GM12878 (cell line): Measurements from ENCODE around the gene ASB4.

Experiments
- CTCF ChIP-seq, 3 experiments: IDR thresholded peaks in 2 of 3; conservative IDR thresholded peaks in 1 of 3; 2 replicates each; pipeline ENCODE4 v1.5.1; 2011; ENCODE audit warnings: low read depth in 3 of 3, low read length in 3 of 3, mild to moderate bottlenecking in 3 of 3, control low read depth in 2 of 3, moderate library complexity in 2 of 3, inconsistent platforms in 1 of 3, mixed read lengths in 1 of 3; ENCODE audit not compliant: control insufficient read depth in 2 of 3, insufficient read depth in 1 of 3; ENCODE audit errors: extremely low read depth in 1 of 3
- EGR1 ChIP-seq, 2 experiments: IDR thresholded peaks; 1 replicate in 1 of 2; 2 replicates in 1 of 2; pipeline ENCODE4 v1.6.1; 2011 to 2012; ENCODE audit warnings: low read depth in 2 of 2, low read length in 2 of 2, borderline replicate concordance in 1 of 2, mild to moderate bottlenecking in 1 of 2, moderate library complexity in 1 of 2
- EP300 ChIP-seq, 2 experiments: fragments of 150-350 bp in 1 of 2; IDR thresholded peaks; 2 replicates each; pipeline ENCODE4 v1.6.1; 2011 to 2012; ENCODE audit warnings: low read depth in 2 of 2, low read length in 2 of 2, borderline replicate concordance in 1 of 2, improper control_type of control experiment in 1 of 2, inconsistent platforms in 1 of 2; ENCODE audit not compliant: control insufficient read depth in 1 of 2
- HDAC2 ChIP-seq: fragments of 200-600 bp; sonication (generic); IDR thresholded peaks from 2 replicates; pipeline ENCODE4 v1.6.1; 2017
- MAX ChIP-seq: IDR thresholded peaks from 2 replicates; pipeline ENCODE4 v1.6.1; 2012; ENCODE audit warnings: low read depth, low read length, improper control_type of control experiment
- NFIC ChIP-seq: IDR thresholded peaks from 2 replicates; pipeline ENCODE4 v1.6.1; 2012; ENCODE audit warnings: low read depth, mild to moderate bottlenecking, inconsistent platforms, low read length, moderate library complexity
- PRDM15 ChIP-seq: fragments of 450-650 bp; formaldehyde crosslinking; IDR thresholded peaks from 2 replicates; pipeline ENCODE4 v1.4.0; 2020; ENCODE audit warnings: mild to moderate bottlenecking, moderate library complexity
- RELA ChIP-seq: fragments of 450-650 bp; IDR thresholded peaks from 2 replicates; pipeline ENCODE4 v1.8.0; 2014; ENCODE audit warnings: borderline replicate concordance; ENCODE audit not compliant: partially characterized antibody
- SIN3A ChIP-seq: IDR thresholded peaks from 2 replicates; pipeline ENCODE4 v1.6.1; 2012; ENCODE audit warnings: low read depth, low read length, improper control_type of control experiment
- ZBTB4 ChIP-seq: fragments of 450-650 bp; formaldehyde crosslinking; IDR thresholded peaks from 2 replicates; pipeline ENCODE4 v1.4.0; 2022; ENCODE audit warnings: mild to moderate bottlenecking, moderate library complexity
- ZNF687 ChIP-seq: fragments of 450-650 bp; IDR thresholded peaks from 2 replicates; pipeline ENCODE4 v1.6.1; 2017; ENCODE audit warnings: mild to moderate bottlenecking, moderate library complexity

- TF ChIP-seq NFIC (no peak), MAX (no peak), SIN3A (no peak), EP300 (IDR thresholded peaks at IDR 0.05; ENCODE audit: borderline replicate concordance in 1 of 2, control insufficient read depth in 1 of 2, low read depth in 2 of 2, low read length in 2 of 2) (no peak), HDAC2 (no peak), RELA (no peak), CTCF (IDR thresholded peaks at IDR 0.05 in 2 of 3, conservative IDR thresholded peaks at IDR 0.05 in 1 of 3; ENCODE audit: control insufficient read depth in 2 of 3, extremely low read depth in 1 of 3, insufficient read depth in 1 of 3, low read depth in 3 of 3, low read length in 3 of 3) (no peak), ZNF687 (no peak), EGR1 (IDR thresholded peaks at IDR 0.05; ENCODE audit: borderline replicate concordance in 1 of 2, low read depth in 2 of 2, low read length in 2 of 2) (no peak), PRDM15 (CRISPR knock-in tag) (no peak), ZBTB4 (CRISPR knock-in tag) (no peak)
Observed at GRCh38 chr7:95585426-95585789, 99.7 kb downstream of the ASB4 start.
